ENCODE data around the gene CES4A.
A peak's percentile ranks its signal among the peaks of the same experiment; 100 is the strongest.
"Not testable (repeated sequence)": the region's sequence is repeated elsewhere in the genome, so short reads cannot be mapped to it uniquely, and the experiment has no call there.

Gene CES4A

DNA sequence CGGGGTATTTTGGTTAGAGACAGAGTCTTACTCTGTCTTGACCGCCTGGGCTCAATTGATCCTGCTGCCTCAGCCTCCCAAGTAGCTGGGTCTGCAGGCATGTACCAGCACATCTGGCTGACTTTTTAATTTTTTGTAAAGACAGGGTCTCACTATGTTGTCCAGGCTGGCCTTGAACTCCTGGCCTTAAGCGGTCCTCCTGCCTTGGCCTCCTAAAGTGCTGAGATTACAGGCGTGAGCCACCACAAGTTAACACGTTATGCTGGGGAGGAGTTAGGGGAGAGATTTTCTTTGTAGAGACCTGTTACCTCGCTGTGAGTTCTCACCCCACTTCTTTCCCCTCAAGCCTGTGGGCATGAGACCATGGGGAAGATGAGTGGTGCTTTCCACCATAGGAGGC, 1.8 kb upstream of the CES4A start:
- Histone ChIP-seq H3K27ac (no peak overlapping the region), H3K27me3 (ENCODE audit: insufficient read depth, low read depth, severe bottlenecking) (no peaks in the 10 kb centered on the region), H3K36me3 (no peaks in the 10 kb centered on the region), H3K9me3 (ENCODE audit: severe bottlenecking) (no peaks in the 10 kb centered on the region), H3K4me3 (ENCODE audit: low read depth, low read length) (no peak overlapping the region)
- DNase-seq: no peak
- TF ChIP-seq, protein P1, sequence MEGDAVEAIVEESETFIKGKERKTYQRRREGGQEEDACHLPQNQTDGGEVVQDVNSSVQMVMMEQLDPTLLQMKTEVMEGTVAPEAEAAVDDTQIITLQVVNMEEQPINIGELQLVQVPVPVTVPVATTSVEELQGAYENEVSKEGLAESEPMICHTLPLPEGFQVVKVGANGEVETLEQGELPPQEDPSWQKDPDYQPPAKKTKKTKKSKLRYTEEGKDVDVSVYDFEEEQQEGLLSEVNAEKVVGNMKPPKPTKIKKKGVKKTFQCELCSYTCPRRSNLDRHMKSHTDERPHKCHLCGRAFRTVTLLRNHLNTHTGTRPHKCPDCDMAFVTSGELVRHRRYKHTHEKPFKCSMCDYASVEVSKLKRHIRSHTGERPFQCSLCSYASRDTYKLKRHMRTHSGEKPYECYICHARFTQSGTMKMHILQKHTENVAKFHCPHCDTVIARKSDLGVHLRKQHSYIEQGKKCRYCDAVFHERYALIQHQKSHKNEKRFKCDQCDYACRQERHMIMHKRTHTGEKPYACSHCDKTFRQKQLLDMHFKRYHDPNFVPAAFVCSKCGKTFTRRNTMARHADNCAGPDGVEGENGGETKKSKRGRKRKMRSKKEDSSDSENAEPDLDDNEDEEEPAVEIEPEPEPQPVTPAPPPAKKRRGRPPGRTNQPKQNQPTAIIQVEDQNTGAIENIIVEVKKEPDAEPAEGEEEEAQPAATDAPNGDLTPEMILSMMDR (IDR thresholded peaks at IDR 0.05; ENCODE audit: low read depth, low read length): no peak

DNA sequence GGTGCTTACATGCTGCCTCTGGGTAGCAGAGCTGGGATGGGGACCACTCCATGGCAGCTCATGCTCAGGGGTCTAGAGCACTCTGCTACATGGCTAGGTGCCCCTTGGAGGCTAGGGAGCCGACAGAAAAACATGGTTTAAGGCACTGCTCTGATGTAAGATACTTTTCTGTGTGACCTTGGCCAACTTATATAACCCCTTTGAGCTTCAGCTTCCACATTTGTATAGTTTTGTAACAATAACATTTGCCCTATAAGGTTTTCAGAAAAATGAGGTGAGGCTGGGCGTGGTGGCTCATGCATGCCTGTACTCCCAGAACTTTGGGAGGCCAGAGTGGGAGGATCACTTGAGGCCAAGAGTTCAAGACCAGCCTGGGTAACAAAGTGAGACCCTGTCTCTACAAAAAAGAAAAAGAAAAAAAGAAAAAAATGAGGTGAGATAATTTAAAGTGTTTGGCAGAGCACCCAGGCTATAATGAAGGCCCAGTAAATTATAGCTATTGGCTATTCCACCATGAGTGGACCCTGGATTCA, 3.2 kb downstream of the CES4A start:
- H3K27ac ChIP-seq: no peak overlapping the region
- TF ChIP-seq, protein P1 (IDR thresholded peaks at IDR 0.05; ENCODE audit: low read depth, low read length): no peak
- H3K36me3 ChIP-seq: no peaks in the 10 kb centered on the region
- no peaks in the 10 kb centered on the region for H3K27me3 ChIP-seq (ENCODE audit: insufficient read depth, low read depth, severe bottlenecking)
- H3K9me3 ChIP-seq (ENCODE audit: severe bottlenecking): no peaks in the 10 kb centered on the region
- H3K4me3 ChIP-seq (ENCODE audit: low read depth, low read length): no peak overlapping the region
- no peak for DNase-seq

DNA sequence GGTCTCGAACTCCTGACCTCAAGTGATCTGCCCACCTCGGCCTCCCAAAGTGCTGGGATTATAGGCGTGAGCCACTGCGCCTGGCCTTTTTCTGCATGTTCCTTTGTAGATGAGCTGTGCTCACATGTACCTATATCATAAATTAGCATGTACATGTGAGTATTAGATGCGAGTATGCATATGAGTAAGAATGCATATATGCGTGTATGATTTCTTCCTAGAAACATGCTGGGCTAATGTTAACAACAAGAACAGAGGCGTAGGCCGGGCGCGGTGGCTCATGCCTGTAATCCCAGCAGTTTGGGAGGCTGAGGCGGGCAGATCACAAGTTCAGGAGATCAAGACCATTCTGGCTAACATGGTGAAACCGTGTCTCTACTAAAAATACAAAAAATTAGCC, 5.2 kb downstream of the CES4A start:
- H3K27me3 ChIP-seq (ENCODE audit: insufficient read depth, low read depth, severe bottlenecking); H3K27ac ChIP-seq; H3K9me3 ChIP-seq (ENCODE audit: severe bottlenecking); DNase-seq; H3K4me3 ChIP-seq (ENCODE audit: low read depth, low read length); H3K36me3 ChIP-seq: not testable (repeated sequence)

DNA sequence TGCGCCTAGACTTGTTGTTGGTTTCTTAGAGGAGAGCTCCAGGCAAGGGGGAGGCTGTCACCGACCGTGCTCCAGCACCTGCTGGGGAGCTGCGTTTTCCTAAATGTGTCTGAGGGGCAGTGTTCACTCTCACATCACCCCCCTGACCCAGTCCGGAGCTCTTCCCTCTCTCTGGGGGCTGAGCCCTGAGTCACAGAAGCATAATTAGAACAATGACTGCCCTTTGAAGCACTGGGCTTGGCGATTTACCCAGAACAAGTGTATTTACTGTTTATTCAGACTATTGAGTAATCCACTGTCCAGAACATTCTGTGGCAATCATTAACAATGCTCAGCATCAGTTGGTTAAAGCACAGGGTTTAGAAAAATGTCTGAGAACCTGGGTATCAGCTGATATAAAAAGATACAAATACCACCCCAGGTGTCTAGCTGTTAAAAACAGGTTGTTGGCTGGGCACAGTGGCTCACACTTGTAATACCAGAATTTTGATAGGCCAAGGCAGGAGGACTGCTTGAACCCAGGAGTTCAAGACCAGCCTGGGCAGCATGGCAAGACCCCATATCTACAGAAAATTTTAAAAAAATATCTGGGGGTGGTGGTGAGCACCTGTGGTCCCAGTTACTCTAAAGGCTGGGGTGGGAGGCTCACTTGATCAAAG, 8.1 kb downstream of the CES4A start:
- Histone ChIP-seq H3K36me3 (no peaks in the 10 kb centered on the region), H3K9me3 (ENCODE audit: severe bottlenecking) (no peaks in the 10 kb centered on the region), H3K27me3 (ENCODE audit: insufficient read depth, low read depth, severe bottlenecking) (no peaks in the 10 kb centered on the region), H3K27ac (no peak overlapping the region), H3K4me3 (ENCODE audit: low read depth, low read length) (no peak overlapping the region)
- TF ChIP-seq, protein P1 (IDR thresholded peaks at IDR 0.05; ENCODE audit: low read depth, low read length): no peak
- DNase-seq: no peak

DNA sequence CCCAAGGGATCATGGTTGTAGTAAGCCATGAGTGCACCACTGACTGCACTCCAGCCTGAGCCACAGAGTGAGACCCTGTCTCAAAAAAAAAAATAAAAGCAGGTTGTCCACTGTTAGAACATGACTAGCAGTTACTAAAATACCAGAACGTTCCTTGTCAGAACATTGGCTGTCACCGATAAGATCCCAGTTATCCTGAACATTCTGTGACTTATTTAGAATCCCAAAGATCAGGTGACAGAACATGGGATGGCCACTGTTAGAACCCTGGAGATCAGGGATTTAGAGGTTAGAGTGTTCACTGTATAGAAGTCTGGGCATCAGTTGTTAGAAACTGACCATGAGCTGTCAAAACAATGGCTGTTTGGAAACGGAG, 8.6 kb downstream of the CES4A start:
- Histone ChIP-seq H3K9me3 (ENCODE audit: severe bottlenecking) (no peaks in the 10 kb centered on the region), H3K4me3 (ENCODE audit: low read depth, low read length) (no peak overlapping the region), H3K27me3 (ENCODE audit: insufficient read depth, low read depth, severe bottlenecking) (no peaks in the 10 kb centered on the region), H3K36me3 (no peaks in the 10 kb centered on the region), H3K27ac (no peak overlapping the region)
- TF ChIP-seq, protein P1 (IDR thresholded peaks at IDR 0.05; ENCODE audit: low read depth, low read length): no peak
- DNase-seq: no peak

DNA sequence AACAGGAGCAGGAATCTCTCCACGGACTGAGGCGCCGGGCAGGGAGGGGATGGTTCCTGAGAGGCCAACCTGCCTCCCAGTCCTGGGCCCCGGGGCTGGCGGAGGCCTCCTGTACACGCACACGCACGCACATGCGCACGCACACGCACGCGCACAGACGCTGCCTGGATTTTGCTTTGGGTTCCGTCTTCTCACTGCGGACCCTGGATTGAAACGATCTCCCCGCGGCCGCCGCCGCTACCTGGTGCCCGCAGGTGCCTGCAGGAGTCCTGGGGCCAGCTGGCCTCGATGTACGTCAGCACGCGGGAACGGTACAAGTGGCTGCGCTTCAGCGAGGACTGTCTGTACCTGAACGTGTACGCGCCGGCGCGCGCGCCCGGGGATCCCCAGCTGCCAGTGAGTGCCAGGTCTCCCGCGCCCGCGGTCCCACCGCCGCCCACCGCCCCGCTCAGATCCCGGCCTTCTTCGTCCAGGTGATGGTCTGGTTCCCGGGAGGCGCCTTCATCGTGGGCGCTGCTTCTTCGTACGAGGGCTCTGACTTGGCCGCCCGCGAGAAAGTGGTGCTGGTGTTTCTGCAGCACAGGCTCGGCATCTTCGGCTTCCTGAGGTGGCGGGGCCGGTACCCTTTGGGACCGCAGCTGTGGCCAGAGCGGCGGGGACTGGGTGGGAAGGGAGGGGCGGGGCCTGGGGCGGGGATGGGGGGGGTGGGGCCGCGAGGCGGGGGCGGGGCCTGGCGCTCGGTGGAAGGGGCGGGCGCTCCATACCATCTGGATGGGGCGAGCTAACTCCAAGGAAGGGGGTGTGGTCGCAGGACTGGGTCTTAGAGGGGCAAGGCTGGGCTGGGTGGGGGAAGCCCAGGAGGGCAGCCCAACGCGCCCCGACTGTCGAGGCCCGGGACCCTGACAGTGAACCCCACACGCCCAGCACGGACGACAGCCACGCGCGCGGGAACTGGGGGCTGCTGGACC, 12.3 kb downstream of the CES4A start:
- no peak overlapping the region; the same call in 1 of the 2 replicates for H3K27ac ChIP-seq
- H3K36me3 ChIP-seq: no peaks in the 10 kb centered on the region
- no peaks in the 10 kb centered on the region for H3K9me3 ChIP-seq (ENCODE audit: severe bottlenecking)
- peak; percentile 74 for DNase-seq
- peak overlapping the region; percentile 48 for H3K4me3 ChIP-seq (ENCODE audit: low read depth, low read length)
- TF ChIP-seq, protein P1 (IDR thresholded peaks at IDR 0.05; ENCODE audit: low read depth, low read length): no peak
- no peaks in the 10 kb centered on the region for H3K27me3 ChIP-seq (ENCODE audit: insufficient read depth, low read depth, severe bottlenecking)

Measured in WERI-Rb-1 (cell line).